Stimulated activated CD4-positive, alpha-beta T cell treated with anti-CD3 and anti-CD28 coated beads, TNF-alpha, amount 100 ng/mL, for 48 hours (primary cell): ENCODE measurements around the gene GLMN.
A peak's percentile ranks its signal among the peaks of the same experiment; 100 is the strongest.

Source experiments
- DNase-seq, 3 donors: peaks; one replicate each; pipeline ENCODE4 v3.0.0-alpha.2; 2020; ENCODE audit warnings: low read depth in 3 of 3

Gene GLMN, protein sequence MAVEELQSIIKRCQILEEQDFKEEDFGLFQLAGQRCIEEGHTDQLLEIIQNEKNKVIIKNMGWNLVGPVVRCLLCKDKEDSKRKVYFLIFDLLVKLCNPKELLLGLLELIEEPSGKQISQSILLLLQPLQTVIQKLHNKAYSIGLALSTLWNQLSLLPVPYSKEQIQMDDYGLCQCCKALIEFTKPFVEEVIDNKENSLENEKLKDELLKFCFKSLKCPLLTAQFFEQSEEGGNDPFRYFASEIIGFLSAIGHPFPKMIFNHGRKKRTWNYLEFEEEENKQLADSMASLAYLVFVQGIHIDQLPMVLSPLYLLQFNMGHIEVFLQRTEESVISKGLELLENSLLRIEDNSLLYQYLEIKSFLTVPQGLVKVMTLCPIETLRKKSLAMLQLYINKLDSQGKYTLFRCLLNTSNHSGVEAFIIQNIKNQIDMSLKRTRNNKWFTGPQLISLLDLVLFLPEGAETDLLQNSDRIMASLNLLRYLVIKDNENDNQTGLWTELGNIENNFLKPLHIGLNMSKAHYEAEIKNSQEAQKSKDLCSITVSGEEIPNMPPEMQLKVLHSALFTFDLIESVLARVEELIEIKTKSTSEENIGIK

DNA sequence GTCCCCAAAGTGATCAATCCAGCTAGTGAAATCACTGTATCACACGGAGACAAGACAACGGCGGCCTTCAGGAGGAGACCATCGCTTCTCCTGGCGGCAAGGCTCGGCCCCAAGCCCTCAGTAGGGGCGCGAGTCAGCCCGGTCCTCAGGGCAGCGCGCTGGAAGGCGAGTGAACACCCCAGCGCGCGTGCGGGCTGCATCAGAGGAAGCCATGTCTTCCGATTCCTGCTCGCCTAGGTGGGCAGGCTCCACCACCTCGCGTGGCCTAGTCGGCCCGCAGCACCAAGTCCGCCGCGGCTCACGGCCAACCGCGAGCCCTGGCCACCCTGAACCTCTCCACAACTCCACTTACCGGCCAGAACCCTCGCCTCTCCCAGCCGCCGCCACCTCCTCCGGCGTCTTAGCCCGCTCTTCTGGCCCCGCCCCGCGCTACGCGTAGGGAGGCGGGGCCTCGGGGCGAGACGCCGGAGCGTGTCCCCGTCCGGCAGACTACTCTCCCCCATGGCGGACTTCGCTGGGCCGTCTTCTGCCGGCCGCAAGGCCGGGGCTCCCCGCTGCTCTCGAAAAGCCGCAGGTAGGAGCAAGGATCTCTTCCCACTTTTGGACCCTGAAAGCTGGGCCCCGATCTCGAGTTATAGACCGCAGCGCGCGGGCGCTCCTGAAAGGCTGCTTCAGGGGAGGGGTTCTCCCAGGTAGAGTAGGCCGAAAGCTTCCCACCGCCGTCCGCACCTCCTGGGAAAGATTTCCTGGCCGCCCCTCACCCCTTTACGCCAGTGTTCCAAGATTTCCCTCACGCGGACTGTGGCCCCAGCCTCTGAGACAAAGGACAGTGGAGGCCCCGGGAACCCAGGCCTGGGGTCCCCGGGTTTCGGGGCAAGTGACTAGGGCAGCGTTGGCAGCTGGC is at the start of gene GLMN, which contains the start of gene RPAP2:
GLMN (minus strand) TSS at position 415 of the 904 bp plus-strand sequence. CDS start 988 bp downstream, outside the sequence.
RPAP2 (plus strand) TSS at position 487 of the 904 bp plus-strand sequence; CDS start at position 502, 15 bp downstream.
- peak; percentile 42 to 70 (median 49) for DNase-seq

DNA sequence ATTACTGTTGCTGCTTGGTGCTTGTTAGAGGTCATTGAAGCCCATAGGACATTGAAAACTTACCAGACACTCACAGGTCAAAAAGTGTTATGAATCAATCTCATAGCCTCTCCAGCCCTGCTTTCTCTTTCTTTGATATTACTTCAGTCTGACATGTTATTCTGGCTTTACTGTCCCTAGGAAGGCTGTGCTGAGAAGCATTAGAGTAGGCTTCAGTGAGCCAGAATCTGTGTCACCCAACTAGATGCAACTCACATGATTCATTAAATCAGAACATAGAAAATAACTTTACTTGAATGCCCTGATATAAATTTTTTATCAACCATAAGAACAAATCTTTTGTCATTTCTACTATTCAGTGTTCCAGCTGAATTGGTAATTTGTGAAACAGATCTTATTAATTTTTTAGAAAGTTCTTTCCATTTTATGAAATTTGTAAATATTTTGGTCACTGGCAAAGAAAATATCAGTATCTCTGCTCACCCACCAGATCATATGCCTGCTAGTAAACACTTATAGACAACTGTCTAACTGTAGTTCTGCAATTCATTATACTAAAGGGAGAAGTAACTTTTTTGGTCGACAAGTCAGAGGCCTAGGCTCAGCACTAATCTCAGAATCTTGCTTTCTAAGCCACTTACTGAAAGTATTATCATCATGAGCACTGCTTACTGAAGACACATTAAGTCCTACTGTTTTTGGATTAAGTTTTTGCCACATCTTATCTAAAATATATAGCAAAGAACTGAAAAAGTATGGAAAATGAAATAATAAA is 48.3 kb upstream of the GLMN start:
- no peak for DNase-seq

DNA sequence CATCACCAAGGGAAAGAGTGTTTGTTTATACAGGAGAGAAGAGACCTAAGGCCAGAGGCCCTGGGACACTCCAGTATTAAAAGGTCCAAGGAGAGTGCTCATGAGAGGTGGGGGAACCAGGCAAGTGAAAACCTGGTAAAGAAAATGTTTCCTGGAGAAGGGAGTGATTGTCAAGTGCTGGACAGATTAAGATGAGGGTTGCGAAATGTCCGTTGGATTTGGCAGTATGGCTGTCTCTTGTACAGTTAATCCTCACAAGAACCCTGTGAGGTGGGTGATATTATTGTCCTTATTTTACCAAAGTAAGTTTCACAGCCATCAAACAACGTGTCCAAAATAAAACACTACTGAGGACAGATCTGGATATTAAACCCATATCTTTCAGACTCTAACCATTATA is 44.3 kb upstream of the GLMN start:
- no peak for DNase-seq

DNA sequence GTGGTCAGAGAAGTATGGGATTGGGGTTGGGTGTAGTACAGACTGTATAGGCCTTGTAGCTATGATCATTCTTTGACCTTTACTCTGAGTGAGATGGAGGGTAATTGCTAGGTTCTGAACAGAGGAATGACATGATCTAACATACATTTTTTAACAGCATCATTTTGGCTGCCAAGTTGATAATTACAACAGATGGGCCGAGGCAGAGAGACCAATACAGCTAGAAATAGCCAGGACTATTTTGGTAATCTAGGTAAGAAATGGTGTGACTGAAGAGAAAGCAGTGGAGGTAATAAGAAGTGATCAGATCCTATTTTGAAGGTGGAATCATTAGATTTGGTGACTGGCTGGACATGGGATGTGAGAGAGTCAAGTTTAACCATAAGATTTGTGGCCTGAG is 43.6 kb upstream of the GLMN start:
- no peak for DNase-seq

DNA sequence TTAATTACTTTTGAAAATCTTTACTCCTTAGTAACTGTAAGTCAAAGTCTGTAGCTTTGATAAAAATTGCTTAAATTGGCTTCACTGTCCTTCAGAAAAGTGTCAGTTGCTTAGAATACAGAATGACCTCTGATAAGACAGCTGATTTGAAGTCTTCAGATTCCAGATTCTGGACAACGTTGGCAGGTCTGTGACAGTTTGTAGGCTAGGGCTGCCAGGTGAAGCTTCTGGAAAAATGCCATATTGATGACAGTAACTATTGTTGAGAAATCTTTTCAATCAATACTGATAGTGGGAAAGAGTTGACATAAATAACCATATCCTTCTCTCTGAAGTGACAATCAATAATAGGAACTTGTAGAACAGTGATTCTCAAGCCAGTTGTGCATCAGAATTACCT is 41.4 kb upstream of the GLMN start:
- no peak for DNase-seq

DNA sequence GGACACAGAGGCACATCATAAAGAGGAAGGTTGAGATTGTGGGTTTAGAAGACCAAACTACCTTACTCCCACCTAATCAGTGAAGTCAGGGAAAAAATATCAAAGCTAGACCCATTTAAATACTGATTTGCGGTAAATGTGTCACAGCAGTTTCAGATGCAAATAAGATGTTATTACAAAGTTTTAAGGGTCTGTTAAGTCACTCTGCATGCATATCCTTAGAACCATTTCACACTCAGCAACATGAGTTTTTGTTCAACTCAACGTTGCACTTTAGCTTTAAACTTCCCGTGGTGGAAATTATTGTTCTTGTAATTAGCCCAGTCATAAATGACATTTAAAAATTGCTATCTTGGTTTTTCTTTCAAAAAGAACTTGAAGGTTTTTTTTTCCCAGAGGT is 34.9 kb upstream of the GLMN start:
- DNase-seq = no peak

DNA sequence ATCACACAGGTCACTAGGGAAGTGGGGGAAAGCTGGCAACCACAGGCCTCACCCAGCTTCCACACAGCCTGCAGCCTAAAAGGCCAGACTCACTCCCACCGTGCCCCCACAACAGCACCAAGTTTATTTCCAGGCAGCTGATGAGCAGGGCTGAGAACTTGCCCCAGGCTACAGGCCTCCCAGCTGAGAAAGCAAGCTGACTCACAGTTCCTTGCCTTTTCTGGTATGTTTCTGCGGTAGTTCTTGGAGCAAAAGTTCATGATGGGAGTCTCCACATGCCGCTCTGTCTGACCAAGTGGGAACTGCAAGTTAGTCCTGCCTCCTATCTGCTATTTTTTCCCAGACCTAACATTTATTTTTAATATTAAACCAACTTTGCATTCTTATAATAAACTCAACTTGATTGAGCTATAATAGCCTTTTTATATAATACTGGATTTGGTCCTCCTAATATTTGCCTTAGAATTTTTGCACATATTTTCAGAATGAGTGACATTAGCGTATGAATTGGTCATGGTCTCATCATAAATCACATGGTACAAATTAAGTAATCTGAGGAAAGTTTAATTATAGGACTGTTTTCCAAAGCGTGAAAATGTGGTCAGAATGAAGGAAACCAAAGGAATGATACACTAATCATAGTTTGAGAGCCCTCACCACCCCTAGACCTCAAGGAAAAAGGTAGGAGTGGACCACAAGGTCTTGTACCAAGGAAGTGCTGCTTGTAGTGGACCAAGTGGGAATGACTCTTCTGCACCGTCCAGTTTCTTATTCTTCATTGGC is 30.8 kb upstream of the GLMN start:
- DNase-seq = no peak

DNA sequence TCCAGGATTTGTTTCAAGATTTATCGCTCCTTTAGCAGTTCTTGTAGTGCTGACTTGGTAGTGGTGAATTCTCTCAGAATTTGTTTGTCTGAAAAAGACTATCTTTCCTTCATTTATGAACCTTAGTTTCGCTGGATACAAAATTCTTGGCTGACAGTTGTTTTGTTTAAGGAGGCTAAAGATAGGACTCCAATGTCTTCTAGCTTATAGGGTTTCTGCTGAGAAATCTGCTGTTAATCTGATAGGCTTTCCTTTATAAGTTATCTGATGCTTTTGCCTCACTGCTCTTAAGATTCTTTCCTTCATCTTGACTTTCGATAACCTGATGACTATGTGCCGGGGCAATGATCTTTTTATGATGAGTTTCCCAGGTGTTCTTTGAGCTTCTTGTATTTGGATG is 29.0 kb upstream of the GLMN start:
- no peak for DNase-seq

DNA sequence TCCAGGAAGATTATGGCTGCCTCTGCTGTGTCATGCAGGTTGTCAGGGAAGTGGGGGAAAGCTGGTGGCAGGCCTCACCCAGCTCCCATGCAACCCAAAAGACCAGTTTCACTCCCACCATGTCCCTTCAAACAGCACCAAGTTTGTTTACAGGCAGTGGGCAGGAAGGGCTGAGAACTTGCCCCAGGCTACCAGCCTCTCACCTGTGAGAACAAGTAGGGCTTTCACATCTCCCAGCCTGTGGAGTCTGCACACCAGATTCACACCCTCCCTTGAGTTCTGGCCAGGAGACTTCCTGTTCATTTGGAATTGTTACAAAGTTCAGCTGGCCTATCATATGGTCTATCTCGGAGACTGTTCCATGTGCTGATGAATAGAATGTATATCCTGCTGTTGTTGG is 27.9 kb upstream of the GLMN start:
- no peak for DNase-seq

DNA sequence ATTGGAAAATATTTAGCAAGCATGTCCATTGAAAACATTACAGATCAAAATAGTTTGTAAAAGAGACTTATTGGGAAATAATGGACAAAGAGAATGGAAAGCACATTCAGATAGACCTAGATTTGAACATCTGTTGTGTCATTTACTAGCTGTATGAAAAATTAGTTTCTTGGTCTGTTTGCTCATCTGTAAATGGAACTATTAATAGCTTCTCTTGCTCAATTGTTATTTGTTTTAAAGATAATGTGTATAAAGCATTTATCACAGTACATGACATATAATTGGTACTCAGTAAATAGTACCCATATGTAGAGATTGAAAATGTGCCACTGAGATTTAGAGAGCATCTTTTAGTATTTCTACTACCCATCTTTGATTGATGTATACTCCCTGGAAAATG is 26.0 kb upstream of the GLMN start:
- no peak for DNase-seq

DNA sequence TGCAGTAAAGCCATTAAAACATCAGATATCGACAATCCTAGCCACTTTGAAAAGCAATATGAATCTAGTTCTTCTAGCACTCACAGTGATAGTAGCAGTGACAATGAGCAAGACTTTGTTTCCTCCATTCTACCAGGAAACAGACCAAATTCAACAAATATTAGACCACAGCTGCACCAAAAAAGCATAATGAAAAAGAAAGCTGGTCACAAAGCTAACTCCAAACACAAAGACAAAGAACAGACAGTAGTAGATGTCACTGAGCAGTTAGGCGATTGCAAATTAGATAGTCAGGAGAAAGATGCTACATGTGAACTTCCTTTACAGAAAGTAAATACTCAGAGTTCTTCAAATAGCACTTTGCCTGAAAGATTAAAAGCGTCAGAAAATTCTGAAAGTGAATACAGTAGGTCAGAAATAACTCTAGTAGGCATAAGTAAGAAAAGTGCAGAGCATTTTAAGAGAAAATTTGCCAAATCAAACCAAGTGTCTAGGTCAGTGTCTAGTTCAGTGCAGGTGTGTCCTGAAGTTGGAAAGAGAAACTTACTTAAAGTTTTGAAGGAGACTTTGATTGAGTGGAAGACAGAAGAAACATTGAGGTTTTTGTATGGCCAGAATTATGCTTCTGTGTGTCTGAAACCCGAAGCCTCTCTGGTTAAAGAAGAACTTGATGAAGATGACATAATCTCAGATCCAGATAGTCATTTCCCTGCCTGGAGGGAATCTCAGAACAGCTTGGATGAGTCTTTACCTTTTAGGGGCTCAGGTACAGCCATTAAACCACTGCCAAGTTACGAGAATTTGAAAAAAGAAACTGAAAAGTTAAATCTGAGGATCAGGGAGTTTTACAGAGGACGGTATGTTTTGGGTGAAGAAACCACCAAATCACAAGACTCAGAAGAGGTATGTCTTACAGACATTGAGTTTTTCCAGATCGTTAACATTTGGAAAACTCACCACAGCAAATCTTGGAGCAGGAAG is 25.0 kb upstream of the GLMN start:
- no peak for DNase-seq

DNA sequence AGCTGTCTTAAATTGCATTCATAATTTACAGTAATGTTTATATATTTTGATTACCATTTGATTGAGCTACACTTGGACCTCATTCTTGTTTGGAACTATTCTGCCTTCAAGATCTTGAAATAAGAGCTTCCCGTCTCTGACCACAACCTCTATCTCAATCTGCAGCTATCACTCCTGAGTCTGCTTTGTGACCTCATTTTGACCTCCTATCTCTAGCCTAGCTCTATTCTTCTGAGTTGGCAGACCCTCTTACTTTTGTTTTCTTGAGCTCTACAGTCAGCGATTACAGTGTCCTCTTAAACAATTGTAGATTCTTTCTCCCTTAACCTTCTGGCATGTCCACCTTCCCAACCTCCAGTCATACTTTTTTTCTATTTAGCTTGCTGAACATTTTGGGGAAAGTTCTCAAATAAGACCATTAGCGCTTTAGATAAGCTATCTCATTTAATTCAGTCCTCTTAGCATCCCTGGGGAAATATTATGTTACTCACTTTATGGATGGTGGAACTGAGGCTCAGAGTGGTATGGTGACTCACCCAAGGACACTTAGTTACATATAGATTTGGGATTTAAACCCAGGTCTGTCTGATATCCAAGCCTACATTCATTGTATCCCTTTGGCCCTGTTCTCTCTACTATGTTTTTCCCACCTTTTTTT is 19.2 kb upstream of the GLMN start:
- no peak for DNase-seq

DNA sequence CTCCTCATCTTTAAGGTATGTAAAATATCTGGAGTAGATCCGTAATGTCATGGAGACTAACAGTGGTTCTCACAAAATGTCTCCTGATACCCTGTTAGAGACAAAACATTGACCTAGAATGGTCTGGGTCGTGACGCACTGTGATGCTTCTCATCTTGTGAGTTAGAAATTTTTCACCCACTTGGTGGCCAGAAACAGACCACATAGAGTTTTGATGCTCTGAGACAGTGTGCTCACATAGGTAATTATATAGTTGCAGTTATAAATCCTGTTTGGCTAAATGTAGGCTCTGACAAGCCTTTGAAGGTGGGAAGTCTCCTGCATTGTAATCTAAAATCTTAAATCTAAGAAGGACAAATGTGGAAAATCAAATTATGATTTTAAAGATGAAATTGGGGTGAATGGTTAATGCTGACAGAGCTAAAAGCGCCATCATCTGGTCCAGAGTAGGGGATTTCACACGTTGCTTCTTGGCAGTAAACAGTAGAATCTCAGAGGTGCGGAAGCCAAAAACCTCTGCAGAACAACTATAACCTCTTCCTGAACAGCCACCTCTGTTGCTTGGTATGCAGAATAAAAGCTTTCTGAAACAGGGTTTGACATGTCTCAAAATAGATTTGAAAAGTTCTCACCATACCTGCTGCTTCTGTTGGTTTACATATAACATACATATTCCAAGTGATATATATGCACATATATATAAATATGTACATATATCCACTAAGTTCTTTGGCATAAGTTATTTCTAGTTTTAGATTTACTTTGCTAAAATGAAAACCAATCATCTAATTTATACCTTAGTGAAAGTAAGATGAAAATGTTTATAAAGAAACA is 17.2 kb upstream of the GLMN start:
- DNase-seq = peak in 2 of 3 donors; percentile 15 to 20

DNA sequence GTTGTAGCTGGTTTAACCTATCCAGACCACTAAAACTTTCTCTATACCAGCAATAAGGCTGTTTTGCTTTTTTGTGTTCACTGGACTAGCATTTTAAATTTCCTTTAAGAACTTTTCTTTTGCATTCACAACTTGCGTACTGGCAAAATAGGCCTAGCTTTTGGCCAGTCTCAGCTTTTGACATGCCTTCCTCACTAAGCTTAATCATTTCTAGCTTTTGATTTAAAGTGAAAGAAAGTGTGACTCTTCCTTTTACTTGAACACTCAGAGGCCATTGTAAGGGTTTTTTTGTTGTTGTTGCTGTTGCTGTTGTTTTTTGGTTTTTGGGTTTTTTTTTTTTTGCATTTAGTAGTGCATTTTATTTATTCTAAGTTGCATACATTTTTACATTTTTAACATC is 15.2 kb upstream of the GLMN start:
- no peak for DNase-seq

DNA sequence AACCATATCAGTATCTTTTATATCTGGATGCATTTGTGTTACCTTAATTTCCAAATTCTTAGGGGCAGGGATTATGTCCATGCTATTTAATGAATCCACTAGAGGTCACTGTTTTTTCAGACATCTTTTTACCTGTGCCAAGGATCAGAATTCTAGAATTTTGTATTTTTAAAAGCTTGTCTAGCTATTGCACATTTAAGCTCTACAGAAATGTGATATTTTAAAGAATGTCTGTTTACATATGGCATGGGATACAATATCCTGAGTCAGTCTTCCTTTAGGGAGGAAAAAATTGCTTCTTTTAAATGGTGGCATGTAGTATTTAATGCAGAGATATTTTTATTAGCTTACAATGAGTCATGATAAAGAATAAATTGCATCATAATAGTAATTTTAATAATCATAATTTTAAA is 11.4 kb upstream of the GLMN start:
- DNase-seq = no peak

DNA sequence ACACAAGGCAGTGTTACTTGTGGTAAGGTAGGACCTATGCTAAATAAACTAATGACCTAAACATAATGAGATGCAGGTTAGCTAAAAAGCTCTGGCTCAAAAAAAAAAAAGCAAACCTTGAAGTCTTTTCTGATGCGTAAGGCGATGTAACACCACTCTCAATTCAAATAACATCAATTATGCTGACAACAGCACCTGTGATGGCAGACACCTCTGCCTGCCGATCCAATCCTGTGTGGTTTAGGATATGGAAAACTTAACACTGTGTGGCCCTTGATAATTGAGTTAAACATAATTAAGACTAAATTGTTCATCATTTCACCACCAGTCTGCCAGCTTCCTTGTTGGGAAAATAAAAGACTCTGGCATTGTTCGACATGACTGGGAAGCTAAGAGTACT is 9.2 kb upstream of the GLMN start:
- DNase-seq = no peak

DNA sequence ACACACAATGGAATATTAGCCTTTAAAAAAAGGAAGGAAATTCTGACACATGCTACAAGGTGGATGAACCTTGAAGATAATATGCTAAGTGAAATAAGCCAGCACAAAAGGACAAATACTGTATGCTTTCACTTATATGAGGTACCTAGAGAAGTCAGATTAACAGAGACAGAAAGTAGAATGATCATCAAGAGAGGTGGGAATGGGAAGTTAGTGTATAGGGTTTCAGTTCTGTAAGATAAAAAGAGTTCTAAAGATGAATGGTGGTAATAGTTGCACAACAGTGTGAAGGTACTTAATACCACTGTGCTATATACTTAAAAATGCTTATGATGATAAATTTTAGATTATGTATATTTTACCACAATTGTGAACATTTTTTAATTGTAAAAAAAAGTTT is 7.2 kb upstream of the GLMN start:
- no peak for DNase-seq

DNA sequence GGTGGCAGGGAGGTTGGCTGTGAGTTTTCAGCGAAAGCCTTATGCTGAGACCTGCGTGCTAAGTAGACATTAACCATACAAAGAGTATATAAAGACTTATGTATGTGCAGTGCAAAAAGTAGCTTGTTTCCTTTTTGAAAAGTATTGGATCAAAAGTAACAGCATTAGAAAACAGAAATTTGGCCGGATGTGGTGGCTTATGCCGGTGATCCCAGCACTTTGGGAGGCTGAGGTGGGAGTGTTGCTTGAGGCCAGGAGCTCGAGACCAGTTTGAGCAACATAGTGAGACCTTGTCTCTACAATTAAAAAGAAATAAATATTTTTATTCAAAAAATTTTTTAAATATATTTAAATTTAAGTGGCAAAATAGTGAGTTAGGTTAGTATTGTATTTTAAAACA is 2.2 kb upstream of the GLMN start:
- no peak for DNase-seq
